ENCODE measurements around the gene FAM149B1.
"Not testable (repeated sequence)": the region's sequence is repeated elsewhere in the genome, so short reads cannot be mapped to it uniquely, and the experiment has no call there.

FAM149B1 gene

GRCh38 chr10:73252445-73253224 is 84.7 kb downstream of the FAM149B1 start, which contains the start of gene MRPS16:
TSS of gene MRPS16 (minus strand) at chr10:73252644. CDS start at chr10:73252482, 162 bp downstream.
- peak within 1 kb of the TSS; percentile 99 for H3K4me3 ChIP-seq (ENCODE audit: low read length)
- peak; percentile 94 for DNase-seq (ENCODE audit: low read depth)
- TF ChIP-seq CTCF (conservative IDR thresholded peaks at IDR 0.05; ENCODE audit: low read depth, low read length), result no peak

DNA sequence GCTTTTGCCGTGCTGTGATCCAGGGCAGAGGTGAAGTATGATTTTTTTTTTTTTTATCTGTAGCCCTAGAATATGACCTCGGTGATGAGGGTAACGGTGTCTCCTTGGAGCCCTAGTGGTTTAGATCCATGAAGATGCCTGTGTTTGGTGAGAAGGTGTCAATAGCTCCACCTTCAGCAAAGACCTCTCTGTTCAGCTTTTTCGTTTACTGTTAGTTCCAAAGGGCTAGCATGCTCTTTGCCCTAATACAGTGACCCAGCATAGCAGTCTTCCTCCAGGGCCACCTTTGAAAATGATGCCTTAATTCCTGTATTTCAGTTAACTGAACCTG is 85.3 kb downstream of the FAM149B1 start:
- TF ChIP-seq CTCF (conservative IDR thresholded peaks at IDR 0.05; ENCODE audit: low read depth, low read length), result no peak
- peak overlapping the region; percentile 99 for H3K4me3 ChIP-seq (ENCODE audit: low read length)
- DNase-seq (ENCODE audit: low read depth), result no peak

DNA sequence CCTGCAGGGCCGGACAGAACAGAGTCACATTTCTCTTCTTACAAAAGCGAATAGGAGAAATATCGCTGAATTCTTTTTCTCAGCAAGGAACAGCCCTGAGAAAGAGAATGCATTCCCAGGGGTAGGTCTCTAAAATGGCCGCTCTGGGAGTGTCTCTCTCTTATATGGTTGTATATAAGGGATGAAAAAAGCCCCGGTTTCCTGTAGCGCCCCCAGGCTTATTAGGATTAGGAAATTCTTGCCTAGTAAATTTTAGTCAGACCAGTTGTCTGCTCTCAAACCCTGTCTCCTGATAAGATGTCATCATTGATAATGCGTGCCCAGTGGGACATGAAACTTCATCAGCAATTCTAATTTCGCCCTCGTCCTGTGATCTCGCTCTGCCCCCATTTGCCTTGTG is 90.7 kb downstream of the FAM149B1 start:
- not testable (repeated sequence) for DNase-seq (ENCODE audit: low read depth); H3K4me3 ChIP-seq (ENCODE audit: low read length)

GRCh38 chr10:73261362-73261995 is 93.6 kb downstream of the FAM149B1 start:
- no peak for DNase-seq (ENCODE audit: low read depth)
- TF ChIP-seq CTCF (conservative IDR thresholded peaks at IDR 0.05; ENCODE audit: low read depth, low read length), result no peak
- H3K4me3 ChIP-seq (ENCODE audit: low read length), result no peak overlapping the region

DNA sequence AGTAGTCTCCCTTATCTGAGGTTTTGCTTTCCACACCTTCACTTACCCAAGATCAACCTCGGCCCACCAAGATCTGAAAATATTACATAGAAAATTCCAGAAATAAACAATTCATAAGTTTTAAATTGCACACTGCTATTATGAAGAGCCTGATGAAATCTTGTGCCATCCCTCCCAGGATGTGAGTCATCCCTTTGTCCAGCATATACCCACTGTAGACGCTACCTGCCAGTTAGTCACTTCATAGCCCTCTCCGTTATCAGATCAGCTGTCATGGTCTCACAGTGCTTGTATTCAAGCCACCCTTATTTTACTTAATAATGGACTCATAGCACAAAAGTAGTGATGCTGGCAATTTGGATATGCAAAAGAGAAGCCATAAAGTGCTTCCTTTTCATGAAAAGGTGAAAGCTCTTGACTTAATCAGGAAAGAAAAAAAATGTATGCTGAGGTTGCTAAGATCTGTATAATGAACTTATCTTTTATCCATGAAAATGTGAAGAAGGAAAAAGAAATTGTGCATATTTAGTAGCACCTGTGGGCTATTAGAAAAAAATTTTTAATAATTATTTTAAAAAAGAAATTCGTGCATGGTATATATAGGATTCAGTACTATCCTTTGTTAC is 94.3 kb downstream of the FAM149B1 start:
- DNase-seq (ENCODE audit: low read depth), result no peak
- no peak overlapping the region for H3K4me3 ChIP-seq (ENCODE audit: low read length)
- no peak for TF ChIP-seq CTCF (conservative IDR thresholded peaks at IDR 0.05; ENCODE audit: low read depth, low read length)

DNA sequence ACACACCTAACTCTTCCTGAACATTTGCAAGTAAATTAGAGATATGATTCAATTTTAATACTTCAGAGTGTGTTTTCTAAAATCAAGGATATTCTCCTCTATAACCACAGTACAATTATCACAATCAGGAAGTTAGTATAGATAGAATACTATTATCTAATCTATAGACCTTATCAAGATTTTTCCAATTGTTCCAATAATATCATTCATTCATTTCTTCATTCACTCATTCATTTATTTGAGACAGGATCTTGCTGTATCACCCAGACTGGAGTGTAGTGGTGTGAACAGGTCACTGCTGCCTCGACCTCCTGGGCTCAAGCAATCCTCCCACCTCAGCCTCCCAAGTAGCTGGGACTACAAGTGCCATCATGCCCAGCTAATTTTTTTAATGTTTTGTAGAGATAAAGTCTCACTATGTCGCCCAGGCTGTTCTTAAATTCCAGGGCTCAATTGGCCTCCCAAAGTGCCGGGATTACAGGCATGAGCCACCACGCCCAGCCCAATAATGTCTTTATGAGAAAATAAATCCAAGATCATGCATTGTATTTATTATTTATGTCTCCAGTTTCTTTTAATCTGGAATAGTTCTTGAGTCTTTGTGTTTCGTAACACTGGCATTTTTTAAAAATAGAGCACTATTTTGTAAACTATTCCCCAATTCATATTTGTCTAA is 95.1 kb downstream of the FAM149B1 start:
- TF ChIP-seq CTCF (conservative IDR thresholded peaks at IDR 0.05; ENCODE audit: low read depth, low read length), result no peak
- no peak for DNase-seq (ENCODE audit: low read depth)

GRCh38 chr10:73263693-73264347 is 95.9 kb downstream of the FAM149B1 start:
- peak; percentile 57 for TF ChIP-seq CTCF (conservative IDR thresholded peaks at IDR 0.05; ENCODE audit: low read depth, low read length)
- no peak for DNase-seq (ENCODE audit: low read depth)
- H3K4me3 ChIP-seq (ENCODE audit: low read length), result no peak overlapping the region

More for the DNA sequence above, 95.1 kb downstream of the FAM149B1 start:
- no peak overlapping the region for H3K4me3 ChIP-seq (ENCODE audit: low read length)
